Skeletal muscle tissue (tissue), 4 donors: Measurements from ENCODE around the gene ZKSCAN4. TPM values are rescaled to one million over a fixed set of nuclear protein-coding genes. Genes with fewer than 3 reads are reported as not detected.
A peak's percentile ranks its signal among the peaks of the same experiment; 100 is the strongest.

Source experiments
- H3K27ac ChIP-seq: one replicate; pipeline ENCODE4 v1.7.0; 2013; ENCODE audit warnings: mild to moderate bottlenecking, low read depth, low read length, inconsistent platforms
- H3K27me3 ChIP-seq, 3 donors: one replicate each; pipeline ENCODE4 v1.7.0; 2013; ENCODE audit warnings: low read length in 3 of 3; ENCODE audit not compliant: control insufficient read depth in 3 of 3, insufficient read depth in 3 of 3
- H3K36me3 ChIP-seq, 3 donors: one replicate each; pipeline ENCODE4 v1.7.0; 2013; ENCODE audit warnings: low read length in 3 of 3; ENCODE audit not compliant: control insufficient read depth in 3 of 3, insufficient read depth in 3 of 3
- H3K4me1 ChIP-seq, 3 donors: one replicate each; pipeline ENCODE4 v1.7.0; 2013; ENCODE audit warnings: low read length in 3 of 3, mild to moderate bottlenecking in 3 of 3; ENCODE audit not compliant: control insufficient read depth in 3 of 3, insufficient read depth in 3 of 3
- H3K4me3 ChIP-seq, 3 donors: one replicate each; pipeline ENCODE4 v1.7.0; 2013; ENCODE audit warnings: low read length in 3 of 3
- H3K9ac ChIP-seq, 3 donors: one replicate each; pipeline ENCODE4 v1.7.0; 2013; ENCODE audit warnings: low read length in 3 of 3, mild to moderate bottlenecking in 3 of 3, moderate library complexity in 2 of 3, low read depth in 1 of 3
- H3K9me3 ChIP-seq, 3 donors: one replicate each; pipeline ENCODE4 v1.7.0; 2013; ENCODE audit warnings: low read length in 3 of 3; ENCODE audit not compliant: control insufficient read depth in 3 of 3
- total RNA-seq: library from RNA; depleted of rRNA; stranded (reverse); fragments of >200 nt; gene quantifications from one replicate; pipeline ENCODE4 v1.2.3, GENCODE V29; 2014
- donor health status: Osteomylitis.

ZKSCAN4 gene
- total RNA-seq, 1 donor from 2014 or later: 8.4 TPM

DNA sequence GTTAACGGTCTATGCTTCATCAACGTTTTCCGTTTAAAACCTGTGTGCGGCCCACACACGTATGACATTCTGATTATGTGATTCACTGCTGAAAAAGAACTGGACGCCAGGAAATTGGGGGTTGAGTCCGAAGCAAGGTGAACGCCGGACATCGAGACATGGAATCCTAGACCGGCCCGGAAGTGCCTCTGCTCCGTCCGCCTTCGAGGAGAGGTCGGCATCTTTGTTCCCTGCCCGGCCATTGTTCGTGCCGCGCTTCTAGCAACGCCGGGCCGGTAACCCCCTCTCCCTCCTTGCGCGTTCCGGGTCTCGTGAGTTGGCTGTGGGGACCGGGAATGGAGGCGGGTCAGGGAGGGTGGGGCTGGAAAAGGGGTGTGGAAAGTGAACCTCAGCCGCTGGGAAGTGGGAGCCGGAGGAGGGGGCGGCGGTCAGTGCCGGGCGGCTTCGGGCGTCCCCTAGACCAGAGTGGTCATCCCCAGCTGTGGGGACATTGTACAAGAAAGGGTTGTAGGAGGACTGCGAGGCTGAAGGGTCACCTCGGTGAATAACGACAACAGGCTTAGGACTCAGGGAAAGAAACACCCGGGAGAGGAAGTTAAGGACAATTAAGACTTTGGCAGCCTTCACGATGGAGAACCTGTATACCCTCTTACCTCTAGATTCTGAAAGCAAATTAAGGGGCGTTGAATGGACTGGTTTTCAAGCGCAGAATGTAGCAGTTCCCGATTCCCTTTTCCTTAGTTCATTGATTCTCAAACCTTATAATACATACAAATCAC, 26.8 kb downstream of the ZKSCAN4 start, which contains the start of gene ZSCAN9:
ZSCAN9 (plus strand) TSS at position 220 of the 779 bp plus-strand sequence. CDS start 1,810 bp downstream, outside the sequence.
- peaks cover 5 to 12% (median 7%) of the 10 kb centered on the region in 3 donors for H3K4me1 ChIP-seq
- peak within 1 kb of the TSS; percentile 67 to 82 (median 81) for H3K9ac ChIP-seq
- peaks cover 19 to 28% (median 26%) of the 10 kb centered on the region in 3 donors for H3K36me3 ChIP-seq
- peak within 1 kb of the TSS; percentile 9 for H3K27ac ChIP-seq
- no peaks in the 10 kb centered on the region for H3K9me3 ChIP-seq
- peak within 1 kb of the TSS; percentile 74 to 98 (median 84) for H3K4me3 ChIP-seq
- peaks cover 0 to 9% (median 6%) of the 10 kb centered on the region in 3 donors for H3K27me3 ChIP-seq

DNA sequence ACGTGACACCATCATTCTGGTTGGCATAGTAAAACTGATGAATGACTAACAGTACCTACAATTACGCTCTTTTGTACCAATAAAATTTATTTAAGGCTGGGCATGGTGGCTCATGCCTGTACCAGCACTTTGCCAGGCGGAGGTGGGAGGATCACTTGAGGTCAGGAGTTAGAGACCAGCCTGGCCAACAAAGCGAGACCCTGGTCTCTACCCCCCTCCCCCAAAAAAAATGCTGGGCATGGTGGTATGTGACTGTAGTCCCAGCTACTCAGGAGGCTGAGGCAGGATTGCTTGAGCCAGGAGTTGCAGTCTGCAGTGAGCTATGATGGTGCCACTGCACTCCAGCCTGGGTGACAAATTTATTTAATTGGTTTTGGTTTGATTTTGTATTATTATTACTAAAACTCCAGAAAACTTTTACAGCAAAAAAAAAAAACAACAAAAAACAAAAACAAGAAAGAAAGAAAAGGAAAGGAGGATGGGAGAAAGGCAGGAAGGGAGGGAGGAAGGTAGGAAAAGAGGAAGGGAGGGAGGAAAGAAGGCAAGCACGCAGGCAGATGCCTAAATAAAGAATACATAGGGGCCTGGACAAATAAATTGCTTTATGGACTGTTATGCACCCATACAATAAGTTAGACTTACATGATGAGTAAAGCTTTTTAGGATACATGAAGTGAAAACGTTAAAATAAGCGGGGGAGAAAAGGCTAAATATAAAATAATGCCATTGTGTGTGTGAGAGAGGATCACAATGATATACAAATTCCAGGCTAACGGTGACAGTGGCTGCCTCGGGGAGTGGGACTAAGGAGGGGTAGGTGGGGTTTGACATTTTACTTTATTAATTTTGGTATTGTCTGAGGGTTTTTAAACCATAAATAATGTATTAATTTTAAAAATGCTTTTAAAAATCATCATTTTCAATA, 27.7 kb downstream of the ZKSCAN4 start:
- Histone ChIP-seq H3K9me3 (no peaks in the 10 kb centered on the region), H3K27ac (peak overlapping the region; percentile 9), H3K4me3 (peak overlapping the region; percentile 74 to 98 (median 84)), H3K4me1 (peaks cover 5 to 12% (median 9%) of the 10 kb centered on the region in 3 donors), H3K36me3 (peaks cover 19 to 25% (median 23%) of the 10 kb centered on the region in 3 donors), H3K9ac (peak overlapping the region; percentile 67 to 82 (median 81)), H3K27me3 (peaks cover 0 to 13% (median 6%) of the 10 kb centered on the region in 3 donors)

DNA sequence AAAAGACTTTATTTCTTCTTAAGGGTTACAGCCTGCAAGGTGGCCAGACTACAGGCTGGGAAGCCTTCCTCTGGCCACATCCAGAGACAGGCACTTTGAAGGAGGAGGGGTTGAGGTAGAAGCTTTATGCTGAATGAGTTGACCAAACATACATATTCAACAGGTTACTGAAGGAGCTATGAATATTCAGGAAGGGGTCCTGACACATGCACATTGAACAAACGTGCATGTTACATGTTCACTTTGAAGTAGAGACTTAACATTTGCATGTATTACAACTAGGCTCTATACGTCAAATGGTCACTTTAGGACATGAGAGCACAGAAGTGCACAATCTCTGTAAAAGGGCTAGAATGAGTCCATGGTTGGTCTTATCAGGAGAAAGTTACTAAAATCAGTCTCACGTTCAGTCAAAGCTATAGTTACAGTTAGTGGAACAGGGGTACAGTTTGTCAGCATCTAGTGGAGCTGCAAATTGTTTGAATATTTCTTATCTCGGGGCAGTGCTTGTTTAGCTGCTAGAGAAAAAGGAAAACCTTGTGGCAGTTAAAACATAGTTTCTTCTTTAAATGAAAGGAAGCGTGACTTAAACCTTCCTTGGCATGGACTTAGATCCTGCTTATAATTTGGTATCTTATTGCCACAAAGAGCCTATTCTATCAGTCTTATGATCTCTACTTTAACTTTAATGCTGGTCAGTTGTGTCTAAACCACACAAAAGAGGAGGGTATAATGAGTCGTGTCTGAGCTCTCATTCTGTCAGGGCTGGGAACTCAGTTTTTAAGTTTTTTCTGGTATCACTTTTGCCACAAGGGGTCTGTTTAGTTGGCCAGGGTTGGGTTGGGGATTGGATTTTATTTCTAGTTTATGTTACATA, 31.6 kb downstream of the ZKSCAN4 start:
- peaks cover 0 to 14% (median 10%) of the 10 kb centered on the region in 3 donors for H3K27me3 ChIP-seq

DNA sequence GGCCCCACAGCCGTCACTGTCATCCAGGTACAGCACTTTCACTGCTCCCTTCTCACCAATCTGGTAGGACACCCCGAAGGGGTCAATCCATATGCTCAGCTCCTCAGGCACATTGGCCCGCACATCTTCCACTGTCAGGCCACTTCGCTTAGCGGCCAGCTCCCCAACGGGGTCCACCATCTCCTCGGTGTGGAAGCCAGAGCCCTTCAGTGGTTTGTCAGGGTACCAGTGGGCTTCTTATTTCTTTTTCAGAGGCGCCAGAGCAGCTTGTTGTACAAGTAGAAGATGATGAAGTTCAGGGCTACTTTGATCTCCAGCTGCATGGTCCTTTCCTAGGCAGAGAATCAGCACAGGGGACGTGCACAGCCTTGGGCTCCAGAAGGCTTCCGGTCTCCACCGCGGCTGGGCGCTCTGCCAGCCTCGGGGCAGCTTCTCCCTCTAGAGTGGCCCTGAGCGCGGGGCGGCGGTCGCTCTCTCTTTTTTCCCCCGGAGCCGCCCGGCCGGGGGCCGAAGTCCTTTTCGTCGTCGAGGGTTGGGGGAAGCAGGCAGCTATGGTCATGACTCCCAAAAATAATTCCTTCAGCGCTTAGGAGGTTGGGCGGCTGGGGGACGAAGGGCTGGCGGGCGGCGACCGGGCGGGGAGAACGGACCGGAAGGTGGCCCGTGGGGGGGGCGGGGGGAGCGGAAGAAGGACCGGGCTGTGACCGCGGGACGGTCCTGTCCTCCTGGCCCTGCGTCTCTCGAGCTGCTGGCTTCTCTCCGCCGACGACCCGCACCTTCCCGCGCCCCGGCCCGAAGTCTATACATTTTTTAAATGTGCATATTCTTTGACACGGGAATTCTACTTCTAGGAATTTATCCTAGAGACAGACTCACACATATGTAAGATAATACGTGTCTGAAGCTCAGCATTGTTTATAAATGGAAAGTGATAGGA, 33.5 kb downstream of the ZKSCAN4 start:
- H3K9ac ChIP-seq: peak overlapping the region; percentile 65 to 85 (median 77)
- no peaks in the 10 kb centered on the region for H3K9me3 ChIP-seq
- H3K27ac ChIP-seq: peak overlapping the region; percentile 87
- H3K4me1 ChIP-seq: peaks cover 14 to 27% (median 22%) of the 10 kb centered on the region in 3 donors
- H3K27me3 ChIP-seq: peaks cover 0 to 23% (median 13%) of the 10 kb centered on the region in 3 donors
- no peaks in the 10 kb centered on the region for H3K36me3 ChIP-seq
- H3K4me3 ChIP-seq: peak overlapping the region; percentile 80 to 84 (median 83)

More for the DNA sequence above, 31.6 kb downstream of the ZKSCAN4 start:
- Histone ChIP-seq H3K4me3 (no peak overlapping the region), H3K9ac (no peak overlapping the region), H3K9me3 (no peaks in the 10 kb centered on the region), H3K27ac (no peak overlapping the region), H3K4me1 (peaks cover 18 to 27% (median 22%) of the 10 kb centered on the region in 3 donors), H3K36me3 (no peaks in the 10 kb centered on the region)

DNA sequence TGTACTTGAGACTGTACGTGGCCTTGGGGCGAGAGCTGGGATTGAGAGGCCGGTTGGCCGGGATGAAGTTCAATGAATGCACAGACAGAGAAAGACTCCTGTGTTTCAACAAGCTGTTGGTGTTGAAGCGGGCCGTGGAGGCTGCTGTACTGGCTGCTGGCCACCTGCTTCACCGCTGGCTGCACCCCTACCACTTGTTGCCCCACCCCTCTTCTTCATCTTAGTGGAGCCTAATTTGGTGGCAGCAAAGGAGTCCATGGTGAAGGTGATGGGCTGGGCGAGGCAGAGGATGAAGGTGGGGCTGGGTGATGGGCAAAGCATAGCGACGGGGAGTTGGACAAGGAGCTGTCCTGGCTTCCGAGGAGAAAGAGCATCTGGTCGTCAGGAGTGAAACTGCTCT, 34.2 kb downstream of the ZKSCAN4 start:
- Histone ChIP-seq H3K4me1 (peaks cover 15 to 30% (median 24%) of the 10 kb centered on the region in 3 donors), H3K9ac (peak overlapping the region; percentile 57 to 85 (median 77)), H3K4me3 (peak overlapping the region; percentile 68 to 84 (median 80)), H3K36me3 (no peaks in the 10 kb centered on the region), H3K27ac (peak overlapping the region; percentile 87), H3K27me3 (peaks cover 0 to 30% (median 19%) of the 10 kb centered on the region in 3 donors), H3K9me3 (no peaks in the 10 kb centered on the region)

DNA sequence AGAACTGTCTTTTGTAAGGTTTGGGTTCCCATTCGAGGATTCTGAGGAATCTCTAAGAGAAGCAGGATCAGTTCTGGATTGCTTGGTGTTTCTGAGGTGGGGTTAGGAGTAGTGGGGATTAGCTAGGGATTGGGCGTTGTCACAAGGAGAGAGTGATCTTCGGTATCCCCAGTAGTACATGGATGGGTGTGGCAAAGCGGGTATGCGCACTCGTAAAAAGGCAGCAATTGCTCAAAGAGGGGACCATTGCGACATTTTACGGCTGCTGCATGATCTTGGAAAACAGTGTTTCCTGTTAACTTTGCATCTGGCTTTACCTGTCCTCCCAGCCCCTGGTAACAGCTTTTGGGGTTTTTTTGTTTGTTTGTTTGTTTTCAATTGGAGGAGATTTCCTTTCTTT, 36.6 kb downstream of the ZKSCAN4 start:
- H3K4me3 ChIP-seq: no peak overlapping the region
- H3K4me1 ChIP-seq: peaks cover 16 to 40% (median 32%) of the 10 kb centered on the region in 3 donors
- H3K9ac ChIP-seq: no peak overlapping the region
- H3K9me3 ChIP-seq: no peaks in the 10 kb centered on the region
- peaks cover 10 to 30% (median 30%) of the 10 kb centered on the region in 3 donors for H3K27me3 ChIP-seq
- no peaks in the 10 kb centered on the region for H3K36me3 ChIP-seq
- no peak overlapping the region for H3K27ac ChIP-seq

DNA sequence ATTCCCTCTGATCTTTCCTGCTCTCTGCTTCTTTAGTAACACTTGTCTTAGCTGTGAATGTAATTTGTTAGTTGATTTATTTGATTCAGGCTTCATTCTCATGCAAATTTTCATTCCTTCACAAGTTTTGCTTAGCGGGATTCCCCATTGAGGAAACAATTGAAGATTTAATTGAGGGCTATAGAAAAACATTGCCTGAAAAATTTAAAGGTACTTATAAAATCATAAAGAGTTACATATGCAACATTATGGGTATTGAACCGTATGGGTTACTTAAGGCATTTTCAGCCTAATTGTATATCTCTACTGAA, 38.9 kb downstream of the ZKSCAN4 start:
- peaks cover 0 to 2% (median 0%) of the 10 kb centered on the region in 3 donors for H3K9me3 ChIP-seq
- H3K4me1 ChIP-seq: peaks cover 23 to 40% (median 30%) of the 10 kb centered on the region in 3 donors
- H3K27me3 ChIP-seq: peaks cover 28 to 49% (median 44%) of the 10 kb centered on the region in 3 donors
- H3K4me3 ChIP-seq: peak overlapping the region; percentile 60 to 75 (median 61)
- peak overlapping the region in 2 of 3 donors; percentile 34 to 47 for H3K9ac ChIP-seq
- no peaks in the 10 kb centered on the region for H3K36me3 ChIP-seq
- peak overlapping the region; percentile 82 for H3K27ac ChIP-seq

DNA sequence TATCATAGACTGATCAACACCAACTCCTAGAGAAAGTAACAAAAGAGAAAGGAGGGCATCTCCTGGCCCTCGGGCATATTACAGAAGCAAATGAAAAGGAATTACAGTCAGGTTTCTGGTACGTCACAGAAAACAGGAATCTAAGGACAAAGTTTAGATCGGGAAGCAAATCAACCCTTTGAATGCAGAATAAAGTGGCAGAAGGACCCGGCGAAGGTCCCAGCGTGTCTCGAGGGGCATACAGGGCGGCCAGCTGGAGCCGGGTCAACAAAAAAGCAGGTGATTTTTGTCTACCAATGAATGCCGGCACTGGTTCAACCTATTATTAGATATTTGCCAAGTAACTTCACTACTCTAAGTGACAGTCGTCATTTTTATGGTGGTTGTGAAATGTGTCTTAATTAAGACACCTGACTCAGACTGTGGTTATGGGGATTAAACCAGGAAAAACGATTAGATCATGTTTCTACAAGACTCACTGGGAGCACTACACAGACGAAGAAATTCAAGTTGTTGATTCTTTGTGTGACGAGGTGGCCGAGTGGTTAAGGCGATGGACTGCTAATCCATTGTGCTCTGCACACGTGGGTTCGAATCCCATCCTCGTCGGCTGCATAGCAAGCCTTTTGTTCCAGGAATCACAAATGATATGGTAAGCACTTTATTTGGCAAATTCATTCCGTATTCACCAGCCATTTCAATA, 39.4 kb downstream of the ZKSCAN4 start:
- H3K36me3 ChIP-seq: no peaks in the 10 kb centered on the region
- H3K4me3 ChIP-seq: peak overlapping the region; percentile 60 to 75 (median 61)
- peaks cover 0 to 2% (median 0%) of the 10 kb centered on the region in 3 donors for H3K9me3 ChIP-seq
- peaks cover 22 to 40% (median 29%) of the 10 kb centered on the region in 3 donors for H3K4me1 ChIP-seq
- H3K9ac ChIP-seq: peak overlapping the region; percentile 34 to 71 (median 46)
- H3K27ac ChIP-seq: peak overlapping the region; percentile 82
- H3K27me3 ChIP-seq: peaks cover 33 to 55% (median 49%) of the 10 kb centered on the region in 3 donors
